ENCODE results near the gene KCTD19.

- TF ChIP-seq YY1 (IDR thresholded peaks at IDR 0.05; ENCODE audit: insufficient read depth, insufficient read length) (no peak), SUZ12 (IDR thresholded peaks at IDR 0.05; ENCODE audit: extremely low read depth, insufficient read depth, insufficient read length) (no peak), ZNF274 (IDR thresholded peaks at IDR 0.05; ENCODE audit: low read depth, low read length) (no peak)
These were observed 12.9 kb upstream of the KCTD19 start for GRCh38 chr16:67339453-67339852.
